A673 (cell line): Measurements from ENCODE around the gene SLC23A2. TPM values are rescaled to one million over a fixed set of nuclear protein-coding genes. Genes with fewer than 3 reads are reported as not detected.
A peak's percentile ranks its signal among the peaks of the same experiment; 100 is the strongest.

Experiments
- BruUV-seq: library from RNA; stranded (reverse); fragments of 400-500 nt; replicated peaks from 2 replicates; lab custom pipeline; 2021; lab: Mats Ljungman, UMichigan
- CTCF ChIA-PET: fragments of 300-600 bp; sonication (Branson Sonifier 250); formaldehyde crosslinking; loops from one replicate; lab custom pipeline; 2022; ENCODE audit warnings: antibody characterized with exemption; lab: Charles Lee
- POLR2A ChIA-PET: fragments of 300-600 bp; sonication (Branson Sonifier 250); formaldehyde crosslinking; loops from one replicate; lab custom pipeline; 2022; ENCODE audit warnings: antibody characterized with exemption; ENCODE audit not compliant: low non-redundant PET; lab: Charles Lee
- DNase-seq: peaks from one replicate; pipeline ENCODE4 v3.0.0-alpha.2; 2015; ENCODE audit warnings: low spot score
- H3K27ac ChIP-seq: fragments of 200-600 bp; sonication (generic); 2 replicates; pipeline ENCODE4 v1.5.1; 2016; ENCODE audit warnings: mixed run types, low read depth, mild to moderate bottlenecking, mixed read lengths, antibody characterized with exemption, low read length; ENCODE audit not compliant: poor library complexity, severe bottlenecking
- H3K27me3 ChIP-seq: fragments of 200-600 bp; sonication (generic); replicated peaks from 2 replicates; pipeline ENCODE4 v1.6.1; 2017; ENCODE audit warnings: mixed run types, low read depth, mild to moderate bottlenecking, mixed read lengths, antibody characterized with exemption, low read length; ENCODE audit not compliant: insufficient read depth, poor library complexity
- H3K36me3 ChIP-seq: fragments of 200-600 bp; sonication (generic); 2 replicates; pipeline ENCODE4 v1.6.1; 2016; ENCODE audit warnings: mixed run types, mild to moderate bottlenecking, mixed read lengths, antibody characterized with exemption, low read length; ENCODE audit not compliant: insufficient read depth, poor library complexity, severe bottlenecking
- H3K4me1 ChIP-seq: fragments of 200-600 bp; sonication (generic); 2 replicates; pipeline ENCODE4 v1.6.1; 2017; ENCODE audit warnings: mixed run types, mild to moderate bottlenecking, mixed read lengths, antibody characterized with exemption, low read length; ENCODE audit not compliant: insufficient read depth, poor library complexity, severe bottlenecking
- H3K4me3 ChIP-seq: fragments of 200-600 bp; sonication (generic); 2 replicates; pipeline ENCODE4 v1.5.1; 2016; ENCODE audit warnings: low read depth, mixed run types, mild to moderate bottlenecking, mixed read lengths, low read length; ENCODE audit not compliant: poor library complexity, severe bottlenecking
- H3K9me3 ChIP-seq: fragments of 200-600 bp; sonication (generic); 2 replicates; pipeline ENCODE4 v1.6.1; 2016; ENCODE audit warnings: mixed run types, low read depth, mild to moderate bottlenecking, mixed read lengths, antibody characterized with exemption, low read length; ENCODE audit not compliant: poor library complexity, severe bottlenecking
- EZH2 ChIP-seq: fragments of 200-600 bp; sonication (generic); IDR thresholded peaks from 2 replicates; pipeline ENCODE4 v1.6.1; 2017; ENCODE audit warnings: borderline replicate concordance, low read depth, mild to moderate bottlenecking, mixed read lengths, antibody characterized with exemption, low read length; ENCODE audit not compliant: poor library complexity, severe bottlenecking
- intact Hi-C: fragments of 100-400 bp; cut with micrococcal nuclease; formaldehyde crosslinking; loops from one replicate; pipeline ENCODE4 v1.10.0; 2022; ENCODE audit not compliant: unreplicated experiment
- total RNA-seq: library from RNA; stranded (reverse); gene quantifications from 2 replicates; pipeline ENCODE4 v1.2.3, GENCODE V29; 2021
- TF ChIP-seq, protein P1 (sequence below): fragments of 300-800, 200-600 bp; sonication (generic); conservative IDR thresholded peaks from 2 replicates; pipeline ENCODE4 v1.5.1; 2017; ENCODE audit warnings: low read depth, mild to moderate bottlenecking, antibody characterized with exemption, low read length, moderate library complexity, mixed read lengths

The SLC23A2 gene
- total RNA-seq, 1 experiment from 2014 or later = 29.4 TPM

DNA sequence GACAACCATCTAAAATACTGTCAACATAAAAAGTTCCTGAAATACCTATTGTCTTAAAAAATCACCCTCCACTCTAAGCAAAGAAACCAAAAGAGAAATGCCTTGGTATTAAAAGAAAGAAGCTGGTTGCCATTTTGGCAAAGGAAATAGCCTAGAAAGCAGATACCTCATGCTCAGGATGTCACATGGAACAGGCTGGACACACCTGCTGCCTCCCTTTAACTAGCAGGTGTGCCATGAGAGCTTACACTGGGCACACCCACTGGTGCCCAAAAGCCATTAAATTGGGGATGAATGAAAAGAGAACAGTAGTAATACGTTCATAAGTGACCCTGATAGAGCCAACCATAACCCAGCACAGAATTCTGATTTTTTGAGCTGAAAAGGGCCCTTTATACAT is 1.5 kb downstream of the SLC23A2 start:
- intact Hi-C loops = no loop called here

DNA sequence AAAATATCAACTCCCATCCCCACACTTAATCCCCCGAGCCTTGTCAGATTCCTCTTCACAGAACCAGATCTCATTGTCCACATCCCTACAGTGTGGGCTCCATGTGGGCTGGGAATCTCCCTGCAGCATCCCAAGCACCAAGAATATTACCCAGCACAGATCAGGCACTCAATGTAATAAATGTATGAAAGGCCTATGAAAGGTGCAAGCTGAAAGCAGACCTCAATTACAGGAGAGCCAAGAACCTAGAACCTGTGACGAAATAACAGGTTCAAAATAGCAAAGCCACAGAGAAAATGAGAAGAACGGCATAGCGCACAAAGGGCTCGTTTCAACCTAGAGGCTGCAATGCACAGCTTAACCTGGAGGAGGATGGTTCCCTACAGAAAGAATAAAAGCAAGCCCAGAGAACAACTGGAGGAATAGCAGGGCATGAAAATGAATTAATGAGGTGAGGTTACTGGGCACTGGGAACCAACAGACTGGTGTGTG is 3.1 kb downstream of the SLC23A2 start:
- H3K4me3 ChIP-seq = no peak overlapping the region
- H3K27me3 ChIP-seq = no peaks in the 10 kb centered on the region
- BruUV-seq = no TSS peak
- H3K36me3 ChIP-seq = no peaks in the 10 kb centered on the region
- peak; percentile 57 for DNase-seq
- intact Hi-C loops = no loop called here
- ChIA-PET POLR2A (no interaction called here), CTCF (no interaction called here)
- no peaks in the 10 kb centered on the region for H3K9me3 ChIP-seq
- H3K27ac ChIP-seq = no peak overlapping the region
- peaks cover 16% of the 10 kb centered on the region for H3K4me1 ChIP-seq
- TF ChIP-seq EZH2 = no peak
- TF ChIP-seq, protein P1, sequence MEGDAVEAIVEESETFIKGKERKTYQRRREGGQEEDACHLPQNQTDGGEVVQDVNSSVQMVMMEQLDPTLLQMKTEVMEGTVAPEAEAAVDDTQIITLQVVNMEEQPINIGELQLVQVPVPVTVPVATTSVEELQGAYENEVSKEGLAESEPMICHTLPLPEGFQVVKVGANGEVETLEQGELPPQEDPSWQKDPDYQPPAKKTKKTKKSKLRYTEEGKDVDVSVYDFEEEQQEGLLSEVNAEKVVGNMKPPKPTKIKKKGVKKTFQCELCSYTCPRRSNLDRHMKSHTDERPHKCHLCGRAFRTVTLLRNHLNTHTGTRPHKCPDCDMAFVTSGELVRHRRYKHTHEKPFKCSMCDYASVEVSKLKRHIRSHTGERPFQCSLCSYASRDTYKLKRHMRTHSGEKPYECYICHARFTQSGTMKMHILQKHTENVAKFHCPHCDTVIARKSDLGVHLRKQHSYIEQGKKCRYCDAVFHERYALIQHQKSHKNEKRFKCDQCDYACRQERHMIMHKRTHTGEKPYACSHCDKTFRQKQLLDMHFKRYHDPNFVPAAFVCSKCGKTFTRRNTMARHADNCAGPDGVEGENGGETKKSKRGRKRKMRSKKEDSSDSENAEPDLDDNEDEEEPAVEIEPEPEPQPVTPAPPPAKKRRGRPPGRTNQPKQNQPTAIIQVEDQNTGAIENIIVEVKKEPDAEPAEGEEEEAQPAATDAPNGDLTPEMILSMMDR = 0 out of 2 replicates have a peak, but pooled peaks have one; percentile 32

More for the DNA sequence above, 1.5 kb downstream of the SLC23A2 start:
- Histone ChIP-seq H3K9me3 (no peaks in the 10 kb centered on the region), H3K27me3 (no peaks in the 10 kb centered on the region), H3K27ac (no peak overlapping the region), H3K4me3 (peak overlapping the region; percentile 91), H3K4me1 (peaks cover 16% of the 10 kb centered on the region), H3K36me3 (no peaks in the 10 kb centered on the region)
- DNase-seq = no peak
- POLR2A ChIA-PET = no interaction called here
- CTCF ChIA-PET = no interaction called here
- BruUV-seq = no TSS peak
- TF ChIP-seq, protein P1 = no peak
- no peak for TF ChIP-seq EZH2

DNA sequence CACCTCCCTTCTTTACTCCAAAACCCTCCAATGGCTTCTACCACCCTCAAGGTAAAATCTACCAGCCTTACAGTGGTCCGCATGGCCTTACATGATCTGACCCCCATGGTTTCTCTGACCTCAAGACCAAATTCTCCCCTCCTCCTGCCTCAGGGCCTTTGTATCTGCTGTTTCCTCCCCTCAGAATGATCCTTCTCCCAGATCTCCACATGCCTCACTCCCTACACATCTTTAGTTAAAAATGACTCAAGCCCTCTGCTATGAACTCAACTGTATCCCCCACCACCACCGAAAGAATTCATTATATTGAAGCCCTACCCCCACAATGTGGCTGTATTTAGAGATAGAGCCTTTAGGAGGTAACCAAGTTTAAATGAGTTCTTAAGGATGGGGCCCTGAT is 4.1 kb downstream of the SLC23A2 start:
- Histone ChIP-seq H3K9me3 (no peaks in the 10 kb centered on the region), H3K4me3 (no peak overlapping the region), H3K27ac (no peak overlapping the region), H3K36me3 (no peaks in the 10 kb centered on the region), H3K27me3 (no peaks in the 10 kb centered on the region), H3K4me1 (peaks cover 16% of the 10 kb centered on the region)
- POLR2A ChIA-PET = no interaction called here
- TF ChIP-seq, protein P1 = no peak
- no peak for TF ChIP-seq EZH2
- CTCF ChIA-PET = no interaction called here
- no TSS peak for BruUV-seq
- intact Hi-C loops = no loop called here
- DNase-seq = no peak
